ENCODE results near the gene PDXK. TPM values are rescaled to one million over a fixed set of nuclear protein-coding genes. Genes with fewer than 3 reads are reported as not detected.

The PDXK gene
- total and polyA plus RNA-seq, 9 of the 15 experiments (the other 6 are each of a cell fraction or from before 2014, with no cell fraction given) = 5.6 to 162 (median 76.5) TPM

DNA sequence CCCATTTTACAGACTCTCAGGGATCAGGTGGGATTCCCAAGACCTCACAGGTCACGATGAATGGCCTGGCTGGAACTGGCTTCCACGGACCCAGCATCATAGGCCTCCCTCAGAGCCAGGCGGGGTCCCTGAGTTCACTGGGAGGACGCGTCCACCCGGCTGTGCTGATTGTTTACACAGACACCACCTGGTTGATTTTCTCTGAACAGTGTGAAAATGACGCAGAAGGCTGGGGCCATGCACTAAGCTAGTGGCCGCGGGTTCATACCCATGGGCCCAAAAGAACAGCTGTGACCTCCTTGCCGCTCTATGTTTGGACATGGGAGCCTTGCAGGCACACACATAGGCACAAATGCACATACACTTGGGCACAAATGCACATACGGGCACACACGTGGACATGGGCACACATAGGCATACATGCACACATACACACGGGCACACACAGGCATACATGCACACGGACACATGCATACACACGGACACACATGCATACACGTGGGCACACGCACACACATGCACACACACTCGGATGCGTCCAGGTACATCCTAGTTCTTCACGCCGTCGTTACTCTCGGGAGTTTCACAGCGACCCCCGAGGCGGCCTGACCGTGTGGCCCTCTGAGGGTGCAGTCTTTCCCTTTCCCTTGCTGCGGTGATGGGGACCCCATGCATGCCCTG, 34.0 kb downstream of the PDXK start:
- H3K9me1 ChIP-seq (ENCODE audit: control insufficient read depth, insufficient read depth, low read length) = no peaks in the 10 kb centered on the region
- intact Hi-C loops (cut with micrococcal nuclease) = no loop called here
- BruUV-seq (replicated peaks) = no TSS peak
- in situ Hi-C loops (cut with MboI) = no loop called here
- ATAC-seq (no peak), FAIRE-seq (no peak), DNase-seq (ENCODE audit: extremely low read depth in 1 of 4, low spot score in 3 of 4) (no peak)
- no peak overlapping the region for H3K4me2 ChIP-seq (ENCODE audit: insufficient read depth, low read length)
- H3K4me1 ChIP-seq (replicated peaks in 1 of 2; ENCODE audit: control insufficient read depth in 2 of 2, insufficient read depth in 2 of 2, low read length in 2 of 2) = peaks cover 0 to 47% of the 10 kb centered on the region in 2 experiments; a peak in 1 of 5 replicates
- H3K79me2 ChIP-seq (ENCODE audit: control insufficient read depth, insufficient read depth, low read length) = no peaks in the 10 kb centered on the region
- H3K27ac ChIP-seq (ENCODE audit: extremely low read depth, low read depth, low read length) = no peak overlapping the region
- H3K9me3 ChIP-seq (replicated peaks; ENCODE audit: control insufficient read depth, insufficient read depth, low read depth, low read length) = no peaks in the 10 kb centered on the region
- H3K27me3 ChIP-seq (ENCODE audit: control insufficient read depth in 2 of 2, insufficient read depth in 2 of 2, low read length in 2 of 2) = no peaks in the 10 kb centered on the region
- no peaks in the 10 kb centered on the region; the same call in 1 of the 2 replicates for H4K20me1 ChIP-seq (replicated peaks; ENCODE audit: control insufficient read depth, insufficient read depth, low read length)
- peaks cover 95% of the 10 kb centered on the region; the same call in 2 of the 3 replicates for H3K36me3 ChIP-seq (ENCODE audit: control insufficient read depth, insufficient read depth, low read length)
- no peak overlapping the region for H3K4me3 ChIP-seq
- no peak overlapping the region for H2AFZ ChIP-seq (ENCODE audit: low read depth, low read length)
- WGBS (ENCODE audit: insufficient coverage, low coverage, missing lambda C conversion rate) = 93% methylated on average over 28 of the region's 28 CpGs
- POLR2A ChIA-PET = no interaction called here
- H3K9ac ChIP-seq (ENCODE audit: insufficient read depth in 1 of 2, low read depth in 2 of 2, low read length in 2 of 2) = peak overlapping the region in 1 of 2 experiments; percentile 55; a peak in 1 of 4 replicates
- CTCF ChIA-PET (ENCODE audit: low intra/inter-chr PET ratio) = no interaction called here
- TF ChIP-seq ZNF695 (CRISPR knock-in tag; IDR thresholded peaks at IDR 0.05) (no peak), TARDBP (IDR thresholded peaks at IDR 0.05) (no peak), NFATC3 (IDR thresholded peaks at IDR 0.05) (no peak), HNRNPH1 (optimal IDR thresholded peaks at IDR 0.05; ENCODE audit: low read depth, low read length) (no peak), RFX7 (CRISPR knock-in tag; IDR thresholded peaks at IDR 0.05) (no peak), ZBTB1 (CRISPR knock-in tag; IDR thresholded peaks at IDR 0.05; ENCODE audit: borderline replicate concordance, low read depth) (no peak), ELF4 (CRISPR knock-in tag; IDR thresholded peaks at IDR 0.05) (no peak)
- TF ChIP-seq, protein P1, sequence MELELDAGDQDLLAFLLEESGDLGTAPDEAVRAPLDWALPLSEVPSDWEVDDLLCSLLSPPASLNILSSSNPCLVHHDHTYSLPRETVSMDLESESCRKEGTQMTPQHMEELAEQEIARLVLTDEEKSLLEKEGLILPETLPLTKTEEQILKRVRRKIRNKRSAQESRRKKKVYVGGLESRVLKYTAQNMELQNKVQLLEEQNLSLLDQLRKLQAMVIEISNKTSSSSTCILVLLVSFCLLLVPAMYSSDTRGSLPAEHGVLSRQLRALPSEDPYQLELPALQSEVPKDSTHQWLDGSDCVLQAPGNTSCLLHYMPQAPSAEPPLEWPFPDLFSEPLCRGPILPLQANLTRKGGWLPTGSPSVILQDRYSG (tag; conservative IDR thresholded peaks at IDR 0.05; ENCODE audit: low read depth) = no peak
- TF ChIP-seq, protein P2, sequence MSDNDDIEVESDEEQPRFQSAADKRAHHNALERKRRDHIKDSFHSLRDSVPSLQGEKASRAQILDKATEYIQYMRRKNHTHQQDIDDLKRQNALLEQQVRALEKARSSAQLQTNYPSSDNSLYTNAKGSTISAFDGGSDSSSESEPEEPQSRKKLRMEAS (CRISPR knock-in tag; IDR thresholded peaks at IDR 0.05) = no peak
- TF ChIP-seq, protein P3, sequence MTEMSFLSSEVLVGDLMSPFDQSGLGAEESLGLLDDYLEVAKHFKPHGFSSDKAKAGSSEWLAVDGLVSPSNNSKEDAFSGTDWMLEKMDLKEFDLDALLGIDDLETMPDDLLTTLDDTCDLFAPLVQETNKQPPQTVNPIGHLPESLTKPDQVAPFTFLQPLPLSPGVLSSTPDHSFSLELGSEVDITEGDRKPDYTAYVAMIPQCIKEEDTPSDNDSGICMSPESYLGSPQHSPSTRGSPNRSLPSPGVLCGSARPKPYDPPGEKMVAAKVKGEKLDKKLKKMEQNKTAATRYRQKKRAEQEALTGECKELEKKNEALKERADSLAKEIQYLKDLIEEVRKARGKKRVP (CRISPR knock-in tag; IDR thresholded peaks at IDR 0.05) = no peak
- TF ChIP-seq, protein P4, sequence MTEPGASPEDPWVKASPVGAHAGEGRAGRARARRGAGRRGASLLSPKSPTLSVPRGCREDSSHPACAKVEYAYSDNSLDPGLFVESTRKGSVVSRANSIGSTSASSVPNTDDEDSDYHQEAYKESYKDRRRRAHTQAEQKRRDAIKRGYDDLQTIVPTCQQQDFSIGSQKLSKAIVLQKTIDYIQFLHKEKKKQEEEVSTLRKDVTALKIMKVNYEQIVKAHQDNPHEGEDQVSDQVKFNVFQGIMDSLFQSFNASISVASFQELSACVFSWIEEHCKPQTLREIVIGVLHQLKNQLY (CRISPR knock-in tag; conservative IDR thresholded peaks at IDR 0.05) = no peak
- TF ChIP-seq, protein P5, sequence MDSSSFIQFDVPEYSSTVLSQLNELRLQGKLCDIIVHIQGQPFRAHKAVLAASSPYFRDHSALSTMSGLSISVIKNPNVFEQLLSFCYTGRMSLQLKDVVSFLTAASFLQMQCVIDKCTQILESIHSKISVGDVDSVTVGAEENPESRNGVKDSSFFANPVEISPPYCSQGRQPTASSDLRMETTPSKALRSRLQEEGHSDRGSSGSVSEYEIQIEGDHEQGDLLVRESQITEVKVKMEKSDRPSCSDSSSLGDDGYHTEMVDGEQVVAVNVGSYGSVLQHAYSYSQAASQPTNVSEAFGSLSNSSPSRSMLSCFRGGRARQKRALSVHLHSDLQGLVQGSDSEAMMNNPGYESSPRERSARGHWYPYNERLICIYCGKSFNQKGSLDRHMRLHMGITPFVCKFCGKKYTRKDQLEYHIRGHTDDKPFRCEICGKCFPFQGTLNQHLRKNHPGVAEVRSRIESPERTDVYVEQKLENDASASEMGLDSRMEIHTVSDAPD (CRISPR knock-in tag; IDR thresholded peaks at IDR 0.05) = no peak
- TF ChIP-seq, protein P6, sequence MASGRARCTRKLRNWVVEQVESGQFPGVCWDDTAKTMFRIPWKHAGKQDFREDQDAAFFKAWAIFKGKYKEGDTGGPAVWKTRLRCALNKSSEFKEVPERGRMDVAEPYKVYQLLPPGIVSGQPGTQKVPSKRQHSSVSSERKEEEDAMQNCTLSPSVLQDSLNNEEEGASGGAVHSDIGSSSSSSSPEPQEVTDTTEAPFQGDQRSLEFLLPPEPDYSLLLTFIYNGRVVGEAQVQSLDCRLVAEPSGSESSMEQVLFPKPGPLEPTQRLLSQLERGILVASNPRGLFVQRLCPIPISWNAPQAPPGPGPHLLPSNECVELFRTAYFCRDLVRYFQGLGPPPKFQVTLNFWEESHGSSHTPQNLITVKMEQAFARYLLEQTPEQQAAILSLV (tag; IDR thresholded peaks at IDR 0.05) = no peak

Data from K562 (cell line).